ENCODE data around the gene MT1F.

MT1F gene

DNA sequence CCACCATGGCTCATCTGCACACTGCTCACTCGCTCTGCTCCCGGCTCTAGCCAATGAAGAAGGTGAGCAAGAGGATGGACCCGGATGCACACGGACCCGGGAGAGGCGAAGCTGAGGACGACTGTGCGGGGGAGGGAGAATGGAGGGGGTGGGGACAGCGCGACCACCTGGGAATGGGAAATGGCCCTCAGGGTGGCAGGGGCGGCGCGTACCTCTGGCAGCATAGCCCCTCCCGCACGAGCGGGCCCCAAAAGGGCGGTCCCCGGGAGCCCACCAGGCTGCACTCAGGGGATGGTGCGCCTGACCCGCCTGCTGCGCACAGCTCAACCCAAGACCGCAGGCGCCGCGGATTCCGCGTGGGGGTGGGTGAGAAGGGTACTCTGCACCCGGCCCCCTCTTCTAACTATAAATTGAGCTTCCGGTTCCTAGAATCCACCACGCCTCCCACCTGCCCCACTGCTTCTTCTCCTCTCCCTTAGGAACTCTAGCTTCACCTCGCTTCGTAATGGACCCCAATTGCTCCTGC, 18.0 kb downstream of the MT1F start:
- no peak for DNase-seq (ENCODE audit: low read depth)
- peak overlapping the region; percentile 27 for H3K4me3 ChIP-seq (ENCODE audit: low read depth, low read length)
- TF ChIP-seq, protein P1, sequence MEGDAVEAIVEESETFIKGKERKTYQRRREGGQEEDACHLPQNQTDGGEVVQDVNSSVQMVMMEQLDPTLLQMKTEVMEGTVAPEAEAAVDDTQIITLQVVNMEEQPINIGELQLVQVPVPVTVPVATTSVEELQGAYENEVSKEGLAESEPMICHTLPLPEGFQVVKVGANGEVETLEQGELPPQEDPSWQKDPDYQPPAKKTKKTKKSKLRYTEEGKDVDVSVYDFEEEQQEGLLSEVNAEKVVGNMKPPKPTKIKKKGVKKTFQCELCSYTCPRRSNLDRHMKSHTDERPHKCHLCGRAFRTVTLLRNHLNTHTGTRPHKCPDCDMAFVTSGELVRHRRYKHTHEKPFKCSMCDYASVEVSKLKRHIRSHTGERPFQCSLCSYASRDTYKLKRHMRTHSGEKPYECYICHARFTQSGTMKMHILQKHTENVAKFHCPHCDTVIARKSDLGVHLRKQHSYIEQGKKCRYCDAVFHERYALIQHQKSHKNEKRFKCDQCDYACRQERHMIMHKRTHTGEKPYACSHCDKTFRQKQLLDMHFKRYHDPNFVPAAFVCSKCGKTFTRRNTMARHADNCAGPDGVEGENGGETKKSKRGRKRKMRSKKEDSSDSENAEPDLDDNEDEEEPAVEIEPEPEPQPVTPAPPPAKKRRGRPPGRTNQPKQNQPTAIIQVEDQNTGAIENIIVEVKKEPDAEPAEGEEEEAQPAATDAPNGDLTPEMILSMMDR (IDR thresholded peaks at IDR 0.05; ENCODE audit: low read depth, low read length, missing control alignments) = no peak

DNA sequence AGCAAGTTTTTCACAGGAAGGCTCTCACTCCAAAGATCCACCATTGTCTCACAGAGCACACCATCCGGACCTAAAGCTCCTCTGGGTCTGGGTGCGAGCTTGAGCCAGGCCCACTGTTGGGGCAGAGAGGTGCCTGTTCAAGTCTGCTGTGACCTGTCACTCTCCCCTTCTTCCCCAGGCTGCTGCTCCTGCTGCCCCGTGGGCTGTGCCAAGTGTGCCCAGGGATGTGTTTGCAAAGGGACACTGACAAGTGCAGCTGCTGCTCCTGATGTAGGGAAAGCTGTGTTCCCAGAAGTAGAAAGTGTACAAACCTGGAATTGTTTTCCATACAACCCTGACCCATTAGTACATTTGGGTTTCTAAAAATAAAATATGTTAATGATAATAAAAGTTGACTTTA, 19.7 kb downstream of the MT1F start:
- DNase-seq (ENCODE audit: low read depth) = no peak
- TF ChIP-seq, protein P1 (IDR thresholded peaks at IDR 0.05; ENCODE audit: low read depth, low read length, missing control alignments) = no peak

DNA sequence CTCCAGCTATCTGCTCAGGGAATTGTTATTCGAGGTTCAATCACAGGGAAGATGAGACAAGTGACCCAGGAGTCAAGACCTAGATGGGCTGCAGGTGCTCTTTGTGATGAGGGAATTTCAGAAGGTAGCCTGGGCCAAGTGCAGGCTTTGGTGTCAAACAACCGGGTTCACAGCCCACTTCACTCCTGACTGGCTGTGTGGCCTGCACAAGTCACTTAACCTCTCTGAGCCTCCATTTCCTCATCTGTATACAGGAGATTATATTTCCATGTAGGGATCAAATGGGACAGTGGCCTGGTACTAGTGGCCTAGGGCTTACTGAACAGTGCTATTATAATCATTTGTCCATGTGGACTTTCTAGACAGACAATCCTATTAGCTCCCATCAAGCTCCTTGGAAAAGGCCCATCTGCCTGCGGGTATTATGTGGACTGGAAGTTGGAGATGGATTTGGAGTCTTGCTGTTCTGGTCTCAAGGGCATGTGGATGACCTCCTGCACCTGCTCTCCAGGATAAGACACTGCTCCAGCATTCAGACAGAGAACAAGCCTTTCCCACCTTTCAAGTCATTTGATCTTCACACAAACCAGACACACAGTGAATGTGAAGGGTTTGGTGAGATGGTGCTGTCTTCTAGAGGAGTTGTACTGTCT, 21.4 kb downstream of the MT1F start:
- TF ChIP-seq, protein P1 (IDR thresholded peaks at IDR 0.05; ENCODE audit: low read depth, low read length, missing control alignments) = no peak
- DNase-seq (ENCODE audit: low read depth) = no peak
- H3K4me3 ChIP-seq (ENCODE audit: low read depth, low read length) = no peak overlapping the region

More for the DNA sequence above, 19.7 kb downstream of the MT1F start:
- no peak overlapping the region for H3K4me3 ChIP-seq (ENCODE audit: low read depth, low read length)

DNA sequence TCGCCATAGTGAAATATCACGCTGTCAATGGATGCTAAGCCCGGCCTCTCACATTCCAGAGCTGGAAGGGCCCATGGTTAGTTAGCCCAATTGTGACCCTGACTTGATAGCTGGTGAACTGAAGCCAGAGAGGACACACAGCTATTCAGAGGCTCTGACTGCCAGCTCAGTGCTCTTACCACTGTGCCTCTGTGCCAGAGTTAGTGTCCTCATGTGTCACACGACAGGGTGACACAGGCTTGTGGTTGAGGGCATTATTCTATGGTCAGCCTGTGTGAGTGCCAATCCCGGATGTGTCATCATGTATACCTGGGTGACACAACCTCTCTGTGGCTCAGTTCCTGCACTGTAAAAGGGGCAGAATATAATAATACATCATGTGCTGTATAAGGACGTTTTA, 22.1 kb downstream of the MT1F start:
- no peak for DNase-seq (ENCODE audit: low read depth)
- TF ChIP-seq, protein P1 (IDR thresholded peaks at IDR 0.05; ENCODE audit: low read depth, low read length, missing control alignments) = no peak
- no peak overlapping the region for H3K4me3 ChIP-seq (ENCODE audit: low read depth, low read length)

DNA sequence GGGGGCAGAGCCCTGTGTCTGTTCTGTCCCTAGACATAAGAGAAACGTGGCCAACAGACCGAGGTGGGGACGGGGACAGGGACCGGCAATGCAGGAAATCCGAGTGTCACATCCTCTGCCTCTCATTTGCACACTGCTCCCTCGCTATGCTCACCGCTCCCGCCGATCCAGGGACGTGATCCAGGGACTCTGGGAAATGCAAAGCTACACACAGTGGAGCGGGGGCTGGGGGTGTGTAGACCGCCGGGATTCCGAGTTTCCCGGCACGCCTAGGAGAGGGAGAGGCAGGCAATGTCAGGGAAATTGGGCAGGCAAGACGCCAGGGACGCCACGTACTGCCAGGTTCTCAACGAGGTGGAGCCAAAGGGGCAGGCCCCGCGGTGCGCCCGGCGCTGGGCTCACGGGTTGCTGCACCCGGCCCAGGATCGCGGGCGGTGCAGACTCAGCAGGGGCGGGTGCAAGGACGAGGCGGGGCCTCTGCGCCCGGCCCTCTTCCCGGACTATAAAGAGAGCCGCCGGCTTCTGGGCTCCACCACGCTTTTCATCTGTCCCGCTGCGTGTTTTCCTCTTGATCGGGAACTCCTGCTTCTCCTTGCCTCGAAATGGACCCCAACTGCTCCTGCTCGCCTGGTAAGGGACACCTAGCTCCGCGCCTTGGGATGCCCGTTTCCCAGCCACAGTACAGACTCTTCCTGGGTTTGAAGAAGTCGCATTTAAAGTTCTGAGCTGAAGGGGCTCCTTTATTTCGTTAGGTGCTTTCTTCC, 24.4 kb downstream of the MT1F start, which contains the start of gene MT1X:
Gene MT1X (plus strand): TSS at position 532 of the 764 bp plus-strand sequence. CDS start 71 bp downstream, at position 603.
- DNase-seq (ENCODE audit: low read depth) = peak; percentile 61
- peak within 1 kb of the TSS; percentile 64 for H3K4me3 ChIP-seq (ENCODE audit: low read depth, low read length)
- TF ChIP-seq, protein P1 (IDR thresholded peaks at IDR 0.05; ENCODE audit: low read depth, low read length, missing control alignments) = no peak

DNA sequence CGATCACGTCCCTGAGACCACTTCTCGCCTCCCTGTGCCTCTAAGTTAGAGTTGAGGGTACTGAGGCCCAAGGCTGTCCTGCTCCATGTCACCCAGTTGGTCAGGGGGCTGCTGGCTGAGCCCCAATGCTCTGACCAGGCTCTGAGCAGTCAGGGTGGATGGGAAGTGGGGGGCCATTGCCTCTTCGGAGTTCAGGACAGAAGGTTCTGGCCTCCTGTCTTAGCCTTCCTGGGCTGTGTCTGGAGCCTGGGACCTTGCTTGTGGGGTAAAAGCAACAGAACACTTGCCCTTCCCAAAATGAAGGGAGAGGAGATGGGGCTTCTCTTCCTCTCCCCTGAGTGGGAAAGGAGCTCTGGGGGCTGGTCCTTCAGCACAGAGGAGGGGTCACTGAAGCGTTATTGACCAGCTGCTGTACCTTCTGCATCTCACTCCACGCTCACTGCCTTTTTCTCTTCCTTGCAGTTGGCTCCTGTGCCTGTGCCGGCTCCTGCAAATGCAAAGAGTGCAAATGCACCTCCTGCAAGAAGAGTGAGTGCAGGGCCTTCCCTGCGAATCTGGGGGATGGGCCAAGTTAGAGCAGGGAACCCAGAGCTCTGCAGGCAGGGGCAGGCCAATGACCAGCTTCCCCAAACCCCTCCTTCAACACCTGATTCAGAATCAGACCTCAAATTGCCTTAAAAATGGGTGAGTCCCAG, 25.1 kb downstream of the MT1F start:
- DNase-seq (ENCODE audit: low read depth) = no peak
- TF ChIP-seq, protein P1 (IDR thresholded peaks at IDR 0.05; ENCODE audit: low read depth, low read length, missing control alignments) = no peak

More for the DNA sequence above, 25.1 kb downstream of the MT1F start:
- peak overlapping the region; percentile 64 for H3K4me3 ChIP-seq (ENCODE audit: low read depth, low read length)
